Posterior vena cava (tissue), 2 donors: Measurements from ENCODE around the gene ZBTB16. TPM values are rescaled to one million over a fixed set of nuclear protein-coding genes. Genes with fewer than 3 reads are reported as not detected.

Experiments used
- DNase-seq: peaks from one replicate; pipeline ENCODE4 v3.0.0-alpha.2; 2020; ENCODE audit warnings: low spot score
- intact Hi-C, 2 donors: fragments of 100-400 bp; cut with DNase I; formaldehyde crosslinking; loops; one replicate each; pipeline versions ENCODE4 v1.14.1 to v1.14.2; 2022 to 2023
- total RNA-seq, 2 donors: library from RNA; stranded (reverse); fragmentation: NEBNext Ultra II Directional; extraction: Animal tissue kit (Norgen Biotek cat#: 25700); gene quantifications; one replicate each; pipeline ENCODE4 v1.2.1, GENCODE V29; 2021
- donor health status: DM: yes; HTN: yes; CAD: no.
- donor health status: DM: yes; HTN: yes; CAD: no.

Gene ZBTB16
- total RNA-seq, 2 donors from 2014 or later, result 188 to 208 TPM

DNA sequence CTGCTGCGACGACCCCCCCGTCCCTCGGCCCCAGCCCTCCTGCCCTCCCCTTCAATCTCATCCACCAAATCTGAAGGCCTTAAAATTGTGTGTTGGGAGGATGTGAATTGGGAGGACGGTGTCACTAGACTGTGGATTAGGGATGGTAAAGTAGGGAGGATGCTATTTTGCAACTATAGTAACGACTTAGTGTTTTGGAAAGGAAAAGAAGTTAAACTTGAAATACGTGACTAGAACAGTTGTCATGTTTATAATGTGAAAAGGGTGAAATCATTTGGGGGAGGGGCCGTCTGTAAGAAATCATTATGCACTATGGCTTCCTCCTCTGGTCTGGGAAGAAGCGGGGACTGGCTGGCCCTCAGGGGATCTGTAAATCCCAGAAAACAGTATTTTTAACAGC lies 193.3 kb downstream of the ZBTB16 start:
- intact Hi-C loops, result loop anchor here (5.0 to 10.0 kb wide), 2 partner anchors 45 to 188 kb away; no protein-coding TSS in a partner anchor
- no peak for DNase-seq

DNA sequence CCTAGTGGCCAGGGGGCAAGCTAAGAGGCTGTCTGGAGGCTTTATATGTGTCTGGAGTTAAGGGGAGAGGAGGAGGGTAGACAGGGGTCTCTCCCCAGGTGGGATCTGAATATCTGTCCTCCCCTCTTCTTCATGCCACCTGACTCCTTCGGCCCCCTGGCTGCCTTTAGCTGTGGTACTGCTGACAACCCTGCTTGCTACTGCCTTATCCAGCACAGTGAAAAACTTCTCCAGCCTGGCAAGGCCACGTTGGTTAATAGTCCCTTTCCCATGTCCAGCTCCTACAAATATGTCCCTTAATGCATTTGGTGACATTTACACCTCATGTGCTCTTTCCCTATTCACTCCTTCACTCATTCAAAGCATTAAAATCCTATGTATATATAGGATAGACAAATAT lies 194.3 kb downstream of the ZBTB16 start:
- peak; percentile 77 for DNase-seq
- intact Hi-C loops, result loop anchor here (5.0 to 10.0 kb wide), 2 partner anchors 46 to 189 kb away; no protein-coding TSS in a partner anchor

DNA sequence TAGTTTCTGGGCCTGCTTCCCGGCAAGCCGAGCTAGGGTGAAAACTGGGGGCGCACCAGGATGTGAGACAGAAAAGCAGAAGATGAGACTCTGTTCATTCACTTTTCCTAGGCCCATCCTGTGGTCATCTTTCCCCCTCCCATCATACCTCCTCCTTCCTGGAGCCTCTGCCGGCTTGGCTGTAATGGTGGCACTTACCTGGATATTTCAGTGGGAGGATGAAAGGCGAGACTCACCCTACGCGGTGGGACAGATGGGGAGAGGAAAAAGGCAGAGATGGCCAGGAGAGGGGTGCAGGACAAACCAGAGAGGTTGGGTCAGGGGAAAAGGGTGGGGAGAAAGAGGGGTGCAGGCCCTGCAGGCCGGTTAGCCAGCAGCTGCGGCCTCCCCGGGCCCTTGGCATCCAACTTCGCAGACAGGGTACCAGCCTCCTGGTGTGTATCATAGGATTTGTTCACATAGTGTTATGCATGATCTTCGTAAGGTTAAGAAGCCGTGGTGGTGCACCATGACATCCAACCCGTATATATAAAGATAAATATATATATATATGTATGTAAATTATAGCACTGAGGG lies 195.1 kb downstream of the ZBTB16 start:
- intact Hi-C loops, result loop anchor here (5.0 to 10.0 kb wide), 2 partner anchors 47 to 190 kb away; no protein-coding TSS in a partner anchor
- DNase-seq, result no peak

DNA sequence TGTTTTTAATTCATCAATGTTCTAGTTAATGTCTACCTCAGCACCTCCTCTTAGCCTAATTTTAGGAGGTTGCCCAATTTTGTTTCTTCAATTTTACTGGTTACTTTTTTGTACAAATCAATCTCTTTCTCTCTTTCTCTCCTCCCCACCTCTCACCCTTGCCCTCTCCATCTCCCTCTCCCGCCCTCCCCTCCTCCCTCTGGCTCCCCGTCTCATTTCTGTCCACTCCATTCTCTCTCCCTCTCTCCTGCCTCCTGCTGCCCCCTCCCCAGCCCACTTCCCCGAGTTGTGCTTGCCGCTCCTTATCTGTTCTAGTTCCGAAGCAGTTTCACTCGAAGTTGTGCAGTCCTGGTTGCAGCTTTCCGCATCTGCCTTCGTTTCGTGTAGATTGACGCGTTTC lies 195.8 kb downstream of the ZBTB16 start:
- DNase-seq, result no peak

DNA sequence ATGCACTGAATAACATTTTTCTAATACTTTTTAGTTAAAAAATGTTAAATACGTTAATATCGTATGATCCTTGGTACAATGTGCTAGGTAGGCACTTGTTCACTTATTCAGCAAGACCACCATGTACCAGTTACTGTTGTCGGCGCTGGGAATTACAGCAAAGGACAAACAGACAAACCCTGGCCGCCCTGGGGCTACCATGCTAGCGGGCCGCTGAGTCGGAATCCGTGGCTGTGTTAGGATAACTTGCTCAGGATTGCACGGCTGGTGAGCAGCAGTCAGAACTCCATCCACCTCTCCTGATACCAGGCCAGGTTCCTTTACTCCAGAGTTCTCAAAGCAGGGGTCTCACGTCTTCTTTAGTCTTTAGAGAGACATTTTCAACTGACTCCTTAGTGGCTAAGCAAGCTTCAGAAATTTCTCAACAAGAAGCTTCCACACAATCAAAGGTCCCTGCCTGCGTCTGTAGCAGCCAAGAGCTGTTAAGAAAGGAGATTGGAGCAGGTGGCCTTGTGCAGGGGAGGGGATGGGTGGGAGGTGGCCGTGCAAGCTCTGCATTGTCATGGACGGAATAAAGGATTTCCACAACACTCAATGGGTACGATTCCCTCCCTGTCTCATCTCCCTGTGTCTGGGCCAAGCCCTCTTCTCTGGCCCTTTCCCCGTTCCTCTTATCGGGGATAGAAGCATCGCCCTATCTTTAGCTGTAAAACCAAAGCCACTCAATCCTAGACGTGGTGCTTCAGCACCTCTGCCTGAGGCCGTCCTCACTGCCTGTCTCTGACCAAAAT lies 196.9 kb downstream of the ZBTB16 start:
- intact Hi-C loops, result loop anchor here in 1 of 2 donors (10.0 kb wide), 1 partner anchor 192 kb away; no protein-coding TSS in a partner anchor
- peak; percentile 52 for DNase-seq

More for the DNA sequence above, 195.8 kb downstream of the ZBTB16 start:
- intact Hi-C loops, result loop anchor here in 1 of 2 donors (10.0 kb wide), 1 partner anchor 190 kb away; no protein-coding TSS in a partner anchor

DNA sequence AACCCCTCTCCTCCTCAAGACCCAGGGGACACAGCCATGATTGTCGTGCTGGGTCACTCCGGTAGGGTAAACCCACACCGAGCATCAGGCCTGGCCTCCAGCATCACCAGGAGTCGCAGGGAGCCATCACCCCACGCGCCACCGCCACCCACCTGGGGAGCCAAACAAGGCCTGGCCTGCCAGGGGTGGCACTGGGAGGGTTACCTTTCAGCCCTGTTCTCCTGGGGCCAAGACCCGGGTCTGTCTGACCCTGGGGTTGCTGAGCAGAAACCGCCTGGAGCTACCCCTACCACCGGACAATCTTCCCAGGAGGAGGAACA lies 197.4 kb downstream of the ZBTB16 start:
- DNase-seq, result no peak
- intact Hi-C loops, result loop anchor here in 1 of 2 donors (10.0 kb wide), 1 partner anchor 192 kb away; no protein-coding TSS in a partner anchor

DNA sequence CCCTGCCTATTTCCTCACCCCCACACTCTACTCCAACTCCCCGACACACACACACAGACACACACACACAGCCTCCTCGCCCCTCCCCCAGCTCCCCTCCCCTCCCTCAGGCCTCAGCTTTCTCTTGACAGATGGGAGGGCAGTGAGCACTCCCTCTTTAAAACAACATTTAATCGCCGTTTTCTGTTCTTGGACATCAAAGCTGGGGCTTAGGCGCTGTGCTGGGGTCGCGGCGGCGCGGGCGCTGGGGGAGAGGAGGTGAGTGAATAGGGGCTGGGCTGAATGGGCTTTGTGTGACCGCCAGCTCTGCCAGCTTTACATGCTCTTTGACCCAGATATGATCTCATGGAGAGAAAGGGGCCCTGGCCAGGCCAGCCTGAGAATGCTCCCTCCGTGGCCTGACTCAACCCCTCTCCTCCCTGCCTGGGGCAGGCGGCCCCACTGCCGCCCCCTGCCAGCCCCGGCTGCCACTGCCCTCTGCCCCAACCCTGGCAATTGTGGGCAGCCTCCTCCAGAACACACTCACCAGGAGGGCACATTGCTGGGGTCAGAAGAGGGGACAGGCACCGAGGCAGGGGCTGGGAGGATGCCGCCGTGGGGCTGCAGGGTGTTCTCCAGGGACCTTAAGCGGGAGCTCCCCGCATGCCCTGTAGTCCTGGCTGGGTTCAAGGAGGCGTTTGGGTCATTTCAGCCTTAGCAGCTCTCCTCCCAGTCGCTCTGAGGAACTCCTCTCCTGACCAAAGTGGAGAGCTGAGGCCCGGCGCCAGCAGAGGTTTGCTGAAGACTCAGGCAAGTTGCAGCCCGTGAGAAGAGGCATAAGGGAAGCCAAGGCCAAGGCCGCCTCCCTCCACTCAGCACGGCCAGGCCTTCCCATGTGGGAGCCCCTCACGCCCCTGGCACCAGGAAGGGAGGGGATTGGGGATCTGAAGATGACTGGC lies 198.4 kb downstream of the ZBTB16 start:
- peak; percentile 88 for DNase-seq
- intact Hi-C loops, result loop anchor here in 1 of 2 donors (10.0 kb wide), 1 partner anchor 193 kb away; no protein-coding TSS in a partner anchor

DNA sequence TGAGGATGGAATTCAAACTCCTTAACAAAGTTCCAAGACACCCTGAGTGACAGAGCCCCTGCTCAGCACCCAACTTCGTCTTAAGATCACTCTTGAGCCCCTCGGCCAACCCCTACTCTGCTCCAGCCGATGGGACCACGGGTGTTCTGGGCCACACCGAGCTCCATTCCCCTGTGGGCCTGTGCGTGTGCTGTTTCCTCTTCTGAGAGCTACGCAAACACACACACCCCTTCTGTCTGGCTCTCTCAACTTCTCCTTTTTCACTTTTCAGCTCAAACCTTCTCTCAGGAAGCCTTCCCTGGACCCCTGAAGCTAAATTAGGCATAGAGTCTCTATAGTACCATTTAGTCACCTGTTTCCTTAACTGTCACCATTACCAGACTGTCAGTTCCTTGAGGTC lies 199.2 kb downstream of the ZBTB16 start:
- DNase-seq, result peak; percentile 81
- intact Hi-C loops, result loop anchor here in 1 of 2 donors (10.0 kb wide), 1 partner anchor 194 kb away; no protein-coding TSS in a partner anchor

DNA sequence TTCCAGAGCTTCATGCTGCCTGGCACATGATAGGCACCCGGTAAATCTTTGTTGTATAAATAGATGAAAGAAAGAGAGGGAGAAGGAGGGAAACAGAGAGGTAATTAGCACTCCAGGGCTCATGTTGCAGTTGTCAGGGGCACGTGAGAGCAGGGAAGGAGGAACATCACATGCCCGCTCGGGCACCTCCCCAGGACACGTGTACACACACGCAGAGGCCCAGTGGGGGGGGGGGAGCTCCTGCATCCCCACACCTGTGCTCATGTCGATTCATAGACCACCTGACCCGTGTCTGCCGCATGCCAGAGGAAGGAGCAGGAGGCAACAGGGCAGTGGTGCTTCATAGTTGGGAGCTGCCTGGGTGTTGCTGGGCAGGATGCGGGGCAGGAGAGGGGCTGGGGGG lies 199.6 kb downstream of the ZBTB16 start:
- peak; percentile 85 for DNase-seq
- intact Hi-C loops, result loop anchor here in 1 of 2 donors (10.0 kb wide), 1 partner anchor 194 kb away; no protein-coding TSS in a partner anchor

DNA sequence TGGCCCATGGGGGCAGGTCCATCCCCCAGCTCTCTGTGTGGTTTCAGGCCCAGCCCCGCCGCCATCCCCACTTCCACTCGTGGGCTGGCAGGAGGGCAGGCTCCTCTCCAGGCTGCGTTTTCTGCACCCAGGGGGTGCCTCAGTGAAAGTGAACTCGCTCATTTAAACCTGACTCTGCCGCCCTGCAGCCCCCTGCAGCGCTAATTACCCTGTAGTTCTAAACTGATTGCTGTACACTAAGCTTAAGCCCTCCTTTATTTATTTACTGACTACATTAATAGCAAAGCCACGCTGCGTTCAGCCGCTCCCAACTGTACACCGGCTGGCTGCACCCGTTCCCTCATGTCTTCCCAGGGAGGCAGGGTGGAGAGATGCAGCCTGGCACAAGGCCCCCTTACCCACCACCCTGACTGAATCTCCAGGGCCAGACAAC lies 200.1 kb downstream of the ZBTB16 start:
- DNase-seq, result peak; percentile 77
- intact Hi-C loops, result loop anchor here in 1 of 2 donors (10.0 kb wide), 1 partner anchor 195 kb away; no protein-coding TSS in a partner anchor

DNA sequence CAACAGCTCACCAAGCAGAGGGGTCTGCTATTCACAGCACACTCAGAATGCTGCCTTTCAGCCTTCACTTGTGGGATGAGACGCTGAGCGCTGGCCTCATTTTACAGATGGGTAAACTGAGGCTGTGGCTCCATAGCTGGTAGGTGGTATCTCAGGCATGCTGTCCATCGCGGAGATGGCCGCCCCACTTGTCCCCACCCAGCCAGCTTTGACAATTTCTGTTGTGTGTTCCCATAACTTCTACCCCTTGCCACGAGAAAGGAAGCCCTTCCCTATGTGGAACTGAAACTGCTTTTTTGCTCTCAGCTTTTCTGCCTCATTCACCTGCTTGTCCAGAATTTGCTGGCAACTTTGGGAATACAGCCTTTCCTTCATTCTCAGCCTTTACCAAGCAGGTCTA lies 200.6 kb downstream of the ZBTB16 start:
- DNase-seq, result peak; percentile 76
- intact Hi-C loops, result loop anchor here (2.0 to 10.0 kb wide), 4 partner anchors 223 to 363 kb away; partner anchors contain the start of gene HTR3B (in 1 of the 2)

DNA sequence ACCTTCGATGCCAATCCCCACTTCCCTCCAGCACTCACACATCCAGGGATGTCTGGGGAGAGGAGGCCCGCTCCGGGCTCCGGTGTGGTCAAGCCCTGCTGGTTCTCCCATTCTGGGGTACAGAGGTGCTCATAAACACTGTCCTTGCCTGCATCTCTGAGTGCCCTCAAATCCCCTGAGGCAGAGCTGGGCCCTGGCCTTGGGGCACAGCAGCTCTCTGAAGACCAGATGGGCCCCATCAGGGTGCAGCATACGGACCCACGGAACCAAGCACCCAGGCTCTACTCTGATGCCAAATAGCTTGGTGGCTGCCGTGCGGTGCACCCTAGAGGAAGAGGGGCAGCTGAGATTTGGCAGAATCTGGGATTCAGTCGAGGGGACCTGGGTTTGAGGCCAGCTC lies 201.0 kb downstream of the ZBTB16 start:
- intact Hi-C loops, result loop anchor here (2.0 to 10.0 kb wide), 4 partner anchors 224 to 363 kb away; partner anchors contain the start of gene HTR3B (in 1 of the 2)
- peak; percentile 74 for DNase-seq

DNA sequence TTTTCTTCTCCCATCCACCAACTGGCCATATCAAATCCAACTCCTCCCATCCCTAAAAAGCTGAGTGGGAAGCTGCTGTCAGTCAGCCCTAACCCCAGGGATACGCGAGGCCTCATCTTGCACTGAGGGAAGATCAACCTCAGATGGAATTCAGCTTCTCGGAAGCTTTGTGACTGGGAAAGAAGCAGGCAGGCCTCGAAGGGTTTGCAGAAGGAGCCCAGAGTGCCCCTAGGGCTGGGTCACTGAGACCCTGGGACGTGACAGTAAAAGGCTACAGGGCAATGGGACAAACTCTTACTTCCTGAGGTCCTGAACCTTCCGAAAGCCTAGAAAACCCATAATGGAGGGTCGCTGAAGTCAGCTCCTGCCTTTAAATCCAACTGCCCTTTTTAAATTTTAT lies 202.3 kb downstream of the ZBTB16 start:
- intact Hi-C loops, result loop anchor here (2.0 to 10.0 kb wide), 4 partner anchors 225 to 364 kb away; partner anchors contain the start of gene HTR3B (in 1 of the 2)

DNA sequence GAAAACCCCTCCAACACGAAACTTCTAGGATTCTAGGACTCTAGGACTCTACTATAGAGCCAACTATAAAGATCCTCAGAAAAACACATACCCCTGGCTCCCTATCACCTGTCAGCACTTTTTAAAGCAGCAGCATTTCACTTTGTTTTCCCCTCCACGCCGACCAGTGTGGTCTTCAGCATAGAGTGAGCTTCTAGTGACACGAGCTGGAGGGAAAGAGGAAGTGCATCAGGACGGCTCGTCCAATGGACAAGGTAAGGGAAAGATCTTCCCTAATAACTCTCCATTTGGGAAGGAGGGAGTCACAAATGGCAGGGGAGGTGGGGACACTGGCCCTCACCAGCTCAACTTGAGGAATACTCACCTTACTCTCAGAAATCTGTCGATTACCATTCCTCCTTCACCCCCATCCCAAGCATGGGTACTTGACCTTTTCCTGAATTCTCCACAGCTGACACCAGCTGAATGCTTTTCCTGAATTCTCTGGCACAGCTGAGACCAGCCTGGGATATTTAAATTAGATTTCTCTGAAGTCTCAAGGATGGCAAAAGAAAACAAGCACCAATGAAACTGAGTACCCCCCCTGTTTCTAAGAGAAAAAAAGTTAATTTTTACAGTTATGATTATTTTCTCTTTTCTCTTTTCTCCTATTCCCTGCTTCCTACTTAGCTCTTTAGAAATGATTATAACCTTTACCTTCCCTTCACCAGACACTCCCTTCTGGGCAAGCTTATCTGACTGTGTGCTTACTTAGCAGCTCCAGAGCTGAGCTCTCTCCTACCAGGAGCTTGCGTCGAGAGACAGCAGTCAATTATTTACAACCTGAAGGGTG lies 203.4 kb downstream of the ZBTB16 start:
- intact Hi-C loops, result loop anchor here (5.0 to 10.0 kb wide), 2 partner anchors 358 to 366 kb away; partner anchors contain the start of gene HTR3B (in 1 of the 2)
- DNase-seq, result peak; percentile 76

More for the DNA sequence above, 202.3 kb downstream of the ZBTB16 start:
- peak; percentile 58 for DNase-seq

DNA sequence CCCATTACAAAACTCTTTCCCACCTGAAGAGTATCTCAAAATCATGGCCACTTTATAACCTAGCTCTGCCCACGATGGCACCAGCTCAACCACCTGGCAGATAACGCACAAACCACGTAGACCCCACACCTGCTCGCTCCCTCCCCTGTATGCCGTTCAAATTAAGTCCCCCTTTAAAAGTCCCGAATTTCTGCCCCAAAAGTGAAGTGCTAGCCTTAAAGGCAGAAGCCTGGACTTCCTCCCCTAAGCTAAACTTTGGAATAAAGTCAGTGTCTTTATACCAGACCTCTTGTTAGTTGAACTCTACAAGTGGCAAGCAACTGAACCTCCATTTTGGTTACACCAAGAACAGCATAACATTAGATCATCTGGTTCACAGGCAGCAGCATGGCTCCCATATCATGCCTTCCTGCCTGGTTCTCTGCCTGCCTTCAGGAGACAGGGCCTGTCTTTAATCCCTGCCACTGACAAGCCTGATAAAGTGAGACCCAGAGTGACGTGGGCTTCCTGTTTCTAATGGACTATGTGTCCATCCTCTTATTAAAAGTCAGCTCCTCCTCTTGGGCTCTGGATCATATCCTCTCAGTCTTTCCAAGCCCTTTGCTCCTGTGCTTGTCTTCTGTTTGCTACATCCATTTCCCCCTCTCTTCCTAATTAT lies 204.1 kb downstream of the ZBTB16 start:
- DNase-seq, result peak; percentile 56
- intact Hi-C loops, result loop anchor here (5.0 to 10.0 kb wide), 2 partner anchors 359 to 366 kb away; partner anchors contain the start of gene HTR3B (in 1 of the 2)

DNA sequence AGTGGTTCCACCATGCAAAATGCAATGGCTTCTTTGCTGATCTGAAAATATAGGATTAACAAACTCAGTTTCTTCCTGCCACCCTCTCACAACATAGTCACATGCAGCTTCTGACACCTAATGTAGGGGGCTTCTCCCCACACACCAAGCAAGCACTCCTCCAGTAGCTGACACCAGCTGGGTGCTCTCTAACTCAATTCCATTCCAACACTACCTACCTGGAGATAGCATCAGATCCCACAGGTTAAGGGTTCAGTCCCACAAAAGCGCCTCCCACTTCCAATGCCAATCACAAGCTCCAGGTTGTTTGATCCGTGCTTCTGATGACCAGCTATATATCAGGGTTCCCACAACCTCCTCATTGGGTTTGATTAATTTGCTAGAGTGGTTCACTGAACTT lies 204.9 kb downstream of the ZBTB16 start:
- intact Hi-C loops, result loop anchor here (5.0 to 10.0 kb wide), 2 partner anchors 360 to 367 kb away; partner anchors contain the start of gene HTR3B (in 1 of the 2)

More for the DNA sequence above, 204.9 kb downstream of the ZBTB16 start:
- peak; percentile 14 for DNase-seq
